ENCODE results near the gene IRAK4.

DNA sequence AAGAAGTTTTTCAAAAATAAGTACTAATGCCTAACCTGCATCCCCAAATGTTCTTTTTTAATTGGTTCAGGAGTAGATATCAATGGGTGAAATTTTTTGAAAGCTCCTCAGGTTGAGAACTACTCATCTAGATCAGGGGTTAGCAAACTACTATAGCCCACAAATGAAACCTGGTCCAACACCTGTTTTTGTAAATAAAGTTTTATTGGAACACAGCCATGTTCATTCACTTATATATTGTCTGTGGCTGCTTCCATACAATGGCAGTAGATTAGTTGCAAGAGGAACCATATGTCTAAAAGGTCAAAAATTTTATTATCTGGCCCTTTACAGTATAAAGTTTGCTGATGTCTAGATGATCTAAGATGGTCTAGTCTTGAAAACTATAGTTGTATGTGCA lies 13.9 kb upstream of the IRAK4 start:
- TF ChIP-seq, protein P1, sequence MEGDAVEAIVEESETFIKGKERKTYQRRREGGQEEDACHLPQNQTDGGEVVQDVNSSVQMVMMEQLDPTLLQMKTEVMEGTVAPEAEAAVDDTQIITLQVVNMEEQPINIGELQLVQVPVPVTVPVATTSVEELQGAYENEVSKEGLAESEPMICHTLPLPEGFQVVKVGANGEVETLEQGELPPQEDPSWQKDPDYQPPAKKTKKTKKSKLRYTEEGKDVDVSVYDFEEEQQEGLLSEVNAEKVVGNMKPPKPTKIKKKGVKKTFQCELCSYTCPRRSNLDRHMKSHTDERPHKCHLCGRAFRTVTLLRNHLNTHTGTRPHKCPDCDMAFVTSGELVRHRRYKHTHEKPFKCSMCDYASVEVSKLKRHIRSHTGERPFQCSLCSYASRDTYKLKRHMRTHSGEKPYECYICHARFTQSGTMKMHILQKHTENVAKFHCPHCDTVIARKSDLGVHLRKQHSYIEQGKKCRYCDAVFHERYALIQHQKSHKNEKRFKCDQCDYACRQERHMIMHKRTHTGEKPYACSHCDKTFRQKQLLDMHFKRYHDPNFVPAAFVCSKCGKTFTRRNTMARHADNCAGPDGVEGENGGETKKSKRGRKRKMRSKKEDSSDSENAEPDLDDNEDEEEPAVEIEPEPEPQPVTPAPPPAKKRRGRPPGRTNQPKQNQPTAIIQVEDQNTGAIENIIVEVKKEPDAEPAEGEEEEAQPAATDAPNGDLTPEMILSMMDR (IDR thresholded peaks at IDR 0.05; ENCODE audit: borderline replicate concordance, extremely low read depth, low read length, poor library complexity, severe bottlenecking) = no peak
- no peak for TF ChIP-seq EZH2 (IDR thresholded peaks at IDR 0.05; ENCODE audit: borderline replicate concordance, low read depth, low read length, severe bottlenecking)

Measured in DND-41 (cell line).